GM18868 (cell line): ENCODE results near the gene ANAPC7.
"Not testable (repeated sequence)": the region's sequence is repeated elsewhere in the genome, so short reads cannot be mapped to it uniquely, and the experiment has no call there.

ENCODE experiments used
- ATAC-seq: cut with Tn5 transposase; IDR thresholded peaks from one replicate; pipeline ENCODE4 v1.9.1; 2021; ENCODE audit warnings: mild to moderate bottlenecking, moderate library complexity; ENCODE audit not compliant: unreplicated experiment

Gene ANAPC7, protein sequence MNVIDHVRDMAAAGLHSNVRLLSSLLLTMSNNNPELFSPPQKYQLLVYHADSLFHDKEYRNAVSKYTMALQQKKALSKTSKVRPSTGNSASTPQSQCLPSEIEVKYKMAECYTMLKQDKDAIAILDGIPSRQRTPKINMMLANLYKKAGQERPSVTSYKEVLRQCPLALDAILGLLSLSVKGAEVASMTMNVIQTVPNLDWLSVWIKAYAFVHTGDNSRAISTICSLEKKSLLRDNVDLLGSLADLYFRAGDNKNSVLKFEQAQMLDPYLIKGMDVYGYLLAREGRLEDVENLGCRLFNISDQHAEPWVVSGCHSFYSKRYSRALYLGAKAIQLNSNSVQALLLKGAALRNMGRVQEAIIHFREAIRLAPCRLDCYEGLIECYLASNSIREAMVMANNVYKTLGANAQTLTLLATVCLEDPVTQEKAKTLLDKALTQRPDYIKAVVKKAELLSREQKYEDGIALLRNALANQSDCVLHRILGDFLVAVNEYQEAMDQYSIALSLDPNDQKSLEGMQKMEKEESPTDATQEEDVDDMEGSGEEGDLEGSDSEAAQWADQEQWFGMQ

DNA sequence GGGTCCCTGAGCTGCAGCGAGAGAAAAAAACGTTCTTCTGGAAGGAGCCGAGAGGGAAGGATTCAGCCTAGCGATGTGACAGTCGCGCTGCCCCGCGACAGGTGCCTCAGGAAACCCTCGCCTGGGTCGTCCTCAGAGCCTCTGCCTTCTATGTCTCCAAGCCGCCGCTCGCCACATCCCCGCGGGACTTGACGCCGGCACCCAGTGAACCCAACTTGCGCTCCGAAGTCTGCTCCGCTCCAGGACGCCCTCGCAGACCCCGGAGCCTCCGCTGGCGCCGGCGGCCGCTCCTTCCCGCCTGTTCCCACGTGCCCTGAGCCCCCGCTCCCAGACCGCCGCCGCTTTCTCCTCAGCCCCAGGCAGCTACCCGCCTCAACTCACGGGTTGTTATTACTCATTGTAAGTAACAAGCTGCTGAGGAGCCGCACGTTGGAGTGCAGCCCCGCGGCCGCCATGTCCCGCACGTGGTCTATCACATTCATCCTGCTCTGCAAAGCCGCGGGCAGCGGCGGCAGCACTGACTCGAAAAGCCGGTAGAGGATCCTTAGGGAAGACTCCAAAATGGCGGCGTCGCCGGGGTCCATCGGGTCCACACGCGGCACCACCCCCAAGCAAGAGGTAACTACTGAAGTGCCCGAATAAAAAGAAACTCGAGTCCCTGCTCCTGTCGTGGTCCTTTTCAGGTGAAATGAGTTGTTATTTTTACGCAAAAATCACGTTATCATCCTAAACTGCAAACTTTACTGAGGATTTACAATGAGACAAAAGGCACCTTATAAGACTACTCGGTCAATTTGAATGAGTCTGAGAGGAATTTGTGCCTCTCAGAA lies at the start of gene ANAPC7:
Gene ANAPC7 (minus strand): TSS at position 563 of the 830 bp plus-strand sequence. CDS start 81 bp downstream, at position 482.
- ATAC-seq: peak; percentile 64

DNA sequence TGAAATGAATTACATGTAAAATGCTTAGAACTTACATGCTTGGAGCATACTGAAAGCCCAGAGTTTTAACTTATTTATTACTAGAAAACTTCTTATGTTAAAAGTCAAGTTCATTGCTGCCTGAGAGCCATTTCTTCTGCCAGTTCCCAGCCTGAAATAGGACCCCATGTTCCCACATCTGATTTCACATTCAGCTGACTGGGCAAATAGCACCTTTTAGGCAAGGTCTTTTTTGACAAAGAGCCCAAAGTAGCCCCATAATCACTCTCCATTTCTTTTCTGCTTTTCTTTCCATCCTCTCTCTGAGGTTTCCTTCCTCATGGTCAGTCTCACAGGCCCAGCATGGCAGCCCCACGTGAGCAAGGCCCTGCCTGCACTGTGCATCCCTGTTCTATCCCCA lies 47.8 kb upstream of the ANAPC7 start:
- ATAC-seq: no peak

DNA sequence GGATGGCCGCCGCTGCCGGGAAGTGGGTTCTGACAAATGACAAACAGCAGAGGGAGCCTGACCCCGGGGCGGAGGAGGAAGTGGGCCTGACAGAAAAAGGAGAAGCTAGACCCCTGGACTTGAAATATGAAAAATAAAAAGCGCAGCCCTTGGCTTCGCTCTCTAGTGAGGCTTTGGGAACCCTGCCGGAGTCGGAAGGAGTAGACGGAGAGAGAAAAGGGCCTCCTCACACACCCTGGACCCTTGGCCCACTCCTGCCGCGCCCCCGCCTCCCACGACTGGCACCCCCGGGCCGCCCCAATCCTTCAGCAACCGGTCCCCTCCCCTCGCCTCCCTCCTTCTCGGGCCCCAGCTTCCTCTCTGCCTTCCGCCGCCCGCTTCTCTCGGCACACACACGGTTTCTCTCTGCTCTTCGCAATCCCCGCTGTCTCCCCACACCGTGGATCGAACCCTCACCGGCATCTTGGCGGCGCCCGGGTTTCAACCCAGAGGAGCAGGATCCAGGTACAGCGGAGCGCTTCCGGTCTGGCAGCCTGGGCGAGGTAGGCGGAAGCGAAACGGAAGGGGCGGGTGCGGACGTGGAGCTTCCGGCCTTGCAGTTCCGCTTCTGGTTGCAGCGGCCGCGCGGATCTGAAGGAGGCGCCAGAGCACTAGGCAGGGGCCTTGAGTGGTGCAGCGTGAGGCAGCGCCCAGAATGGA lies 46.4 kb upstream of the ANAPC7 start, which contains the start of gene ARPC3:
Gene ARPC3 (minus strand): TSS at position 539 of the 699 bp plus-strand sequence. CDS start 77 bp downstream, at position 462.
- peak; percentile 94 for ATAC-seq

DNA sequence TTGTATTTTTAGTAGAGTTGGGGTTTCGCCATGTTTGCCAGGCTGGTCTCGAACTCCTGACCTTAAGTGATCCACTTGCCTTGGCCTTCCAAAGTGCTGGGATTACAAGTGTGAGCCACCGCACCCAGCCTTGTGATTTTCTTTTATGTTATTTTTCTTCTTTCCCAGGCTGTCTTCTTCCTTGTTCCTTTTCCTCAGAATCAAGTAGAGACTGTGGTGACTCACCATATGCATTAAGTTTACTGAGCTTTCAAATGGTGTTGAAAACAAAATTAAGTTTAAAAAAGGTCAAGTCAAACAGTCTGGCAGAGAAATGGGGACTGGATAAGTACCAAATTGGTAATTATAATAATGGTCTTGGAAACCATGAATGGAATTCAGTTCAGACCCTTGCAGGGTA lies 40.9 kb upstream of the ANAPC7 start:
- ATAC-seq: no peak

DNA sequence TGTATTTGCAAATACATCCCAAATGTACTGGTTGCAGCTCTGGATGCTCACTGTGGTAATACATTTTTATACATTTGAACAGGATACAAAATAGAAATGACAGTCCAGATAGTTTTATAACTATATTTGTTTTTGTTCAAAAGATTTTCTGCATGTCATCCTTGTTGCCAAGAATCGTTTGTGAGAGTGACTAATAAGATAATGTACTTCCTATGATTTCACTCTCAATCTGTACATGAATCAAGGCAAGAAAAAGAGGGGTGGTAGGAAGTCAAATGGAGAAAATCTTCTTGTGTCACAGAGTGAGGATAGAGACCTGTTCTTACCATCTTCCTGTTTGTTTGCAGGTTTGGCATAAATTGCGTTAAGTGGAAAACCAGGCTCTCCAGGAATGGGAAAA lies 32.7 kb upstream of the ANAPC7 start:
- no peak for ATAC-seq

DNA sequence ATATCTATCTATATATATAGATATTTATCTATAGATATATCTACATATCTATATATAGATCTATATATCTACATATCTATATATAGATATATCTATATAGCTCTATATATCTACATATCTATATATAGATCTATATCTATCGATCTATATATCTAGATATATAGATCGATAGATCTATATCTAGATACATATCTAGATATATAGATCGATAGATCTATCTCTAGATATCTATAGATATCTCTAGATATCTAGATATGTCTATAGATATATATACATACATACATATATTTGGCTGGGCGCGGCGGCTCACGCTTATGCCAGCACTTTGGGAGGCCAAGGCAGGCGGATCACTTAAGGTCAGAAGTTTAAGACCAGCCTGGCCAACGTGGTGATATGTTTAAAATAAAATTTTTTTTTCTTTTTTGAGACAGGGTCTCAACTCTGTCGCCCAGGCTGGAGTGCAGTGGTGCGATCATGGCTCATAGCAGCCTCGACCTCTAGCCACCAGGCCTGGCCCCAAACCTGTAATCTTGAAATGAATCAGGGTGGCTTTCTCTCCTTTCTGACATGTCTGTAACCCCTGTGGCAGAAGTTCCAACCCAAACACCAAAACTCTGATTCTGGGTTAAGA lies 28.6 kb upstream of the ANAPC7 start:
- no peak for ATAC-seq

DNA sequence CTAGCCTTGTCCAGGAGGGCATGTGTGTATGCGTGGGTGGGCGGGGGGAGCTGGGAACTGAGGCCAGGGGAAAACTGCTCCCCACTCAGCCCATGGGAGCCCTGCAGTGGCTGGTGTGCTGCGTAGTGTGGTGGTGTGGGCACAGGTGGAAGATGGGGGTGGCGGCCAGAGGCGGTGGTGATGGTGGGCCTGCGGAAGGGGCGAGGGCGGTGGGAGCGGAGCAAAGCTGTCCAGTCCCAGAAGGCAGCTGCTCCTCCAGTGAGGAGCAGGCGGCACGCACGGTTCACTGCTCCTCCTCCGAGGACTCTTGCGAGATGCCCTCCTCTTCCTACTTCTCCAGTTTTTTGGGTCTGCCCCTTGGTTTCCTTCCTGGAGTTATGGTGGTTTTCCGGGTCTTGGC lies 26.2 kb upstream of the ANAPC7 start:
- ATAC-seq: not testable (repeated sequence)

DNA sequence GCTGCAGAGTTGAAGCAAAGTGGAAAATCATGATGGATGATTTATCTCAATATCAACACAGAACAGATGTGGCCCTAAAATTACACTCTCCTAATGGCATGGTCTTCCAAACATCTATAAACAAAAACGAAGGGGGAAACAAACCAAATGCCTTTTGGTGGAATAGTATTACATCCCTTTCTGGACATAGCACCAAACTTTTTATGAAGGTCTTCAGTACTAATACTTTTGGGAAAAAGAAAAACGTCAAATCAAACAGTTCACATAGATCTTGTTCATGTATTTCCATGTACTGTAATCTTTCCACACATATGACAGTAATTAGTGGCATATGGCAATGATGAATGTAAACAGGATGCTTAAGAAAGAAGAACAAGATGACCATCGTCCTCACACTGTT lies 22.9 kb upstream of the ANAPC7 start:
- ATAC-seq: no peak

DNA sequence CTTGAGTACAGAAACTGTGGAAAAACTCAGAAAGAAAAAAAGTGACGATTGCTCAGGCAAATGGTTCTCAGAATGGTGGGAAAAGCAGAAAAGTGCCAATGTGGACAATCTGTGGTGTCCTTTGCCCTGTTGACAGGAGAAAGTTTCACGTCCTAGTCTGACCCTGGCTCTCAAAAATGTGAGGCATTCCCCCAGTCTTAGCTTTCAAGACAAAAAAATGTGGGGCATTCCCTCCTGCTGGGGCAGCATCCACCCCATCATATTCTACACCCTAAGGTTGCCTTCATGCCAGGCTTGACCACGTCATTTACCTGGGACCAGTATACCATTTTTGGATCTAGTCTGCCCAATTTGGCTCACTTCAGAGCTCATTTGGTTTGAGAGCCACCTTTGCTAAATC lies 20.7 kb upstream of the ANAPC7 start:
- no peak for ATAC-seq

DNA sequence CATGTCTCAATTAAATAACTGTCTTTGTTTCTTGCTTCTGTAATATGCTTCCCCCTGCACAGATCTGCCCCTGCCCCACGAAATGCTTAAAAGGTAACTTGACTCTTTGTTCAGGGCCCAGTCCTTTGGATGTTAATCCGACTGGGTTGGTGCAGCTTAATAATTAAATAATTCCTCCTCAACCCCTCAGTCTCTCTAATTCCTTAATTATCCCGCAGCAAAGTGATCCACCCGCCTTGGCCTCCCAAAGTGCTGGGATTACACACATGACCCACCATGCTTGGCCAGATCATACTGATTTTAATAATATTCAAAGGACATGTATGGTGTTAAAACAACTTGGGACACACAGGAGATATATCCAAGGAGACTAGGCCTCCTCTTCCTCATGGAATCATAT lies 18.2 kb upstream of the ANAPC7 start:
- no peak for ATAC-seq

DNA sequence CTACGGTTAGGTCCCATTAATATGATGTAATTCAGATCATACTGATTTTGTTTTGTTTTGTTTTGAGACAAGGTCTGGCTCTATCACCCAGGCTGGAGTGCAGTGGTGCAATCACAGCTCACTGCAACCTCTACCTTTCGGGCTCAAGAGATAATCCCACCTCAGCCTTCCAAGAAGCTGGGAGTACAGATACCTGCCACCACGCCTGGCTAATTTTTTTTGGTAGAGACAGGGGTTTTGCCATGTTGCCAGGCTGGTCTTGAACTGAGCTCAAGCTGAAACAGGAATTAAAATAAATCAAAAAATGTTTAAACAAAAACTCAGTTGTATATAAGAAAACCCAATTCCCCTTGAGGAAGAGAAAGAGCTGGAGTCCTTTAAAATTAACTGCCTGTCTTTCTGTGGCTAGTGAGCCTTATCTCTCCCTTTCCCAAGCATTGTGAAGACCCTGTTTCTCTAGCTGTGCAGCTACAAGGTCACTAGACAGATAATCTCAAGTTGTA lies 17.7 kb upstream of the ANAPC7 start:
- ATAC-seq: no peak

DNA sequence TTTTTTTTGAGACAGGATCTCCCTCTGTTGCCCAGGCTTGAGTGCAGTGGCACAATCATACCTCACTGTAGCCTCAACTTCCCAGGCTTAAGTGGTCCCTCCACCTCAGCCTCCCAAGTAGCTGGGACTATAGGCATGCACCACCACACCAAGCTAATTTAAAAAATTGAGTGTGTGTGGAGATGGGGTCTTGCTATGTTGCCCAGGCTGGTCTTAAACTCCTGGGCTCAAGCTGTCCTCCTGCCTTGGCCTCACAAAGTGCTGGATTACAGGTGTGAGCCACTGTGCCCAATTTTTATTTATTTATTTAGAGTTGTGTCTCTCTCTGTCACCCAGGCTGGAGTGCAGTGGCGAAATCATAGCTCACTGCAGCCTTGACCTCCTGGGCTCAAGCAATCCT lies 17.1 kb upstream of the ANAPC7 start:
- not testable (repeated sequence) for ATAC-seq

DNA sequence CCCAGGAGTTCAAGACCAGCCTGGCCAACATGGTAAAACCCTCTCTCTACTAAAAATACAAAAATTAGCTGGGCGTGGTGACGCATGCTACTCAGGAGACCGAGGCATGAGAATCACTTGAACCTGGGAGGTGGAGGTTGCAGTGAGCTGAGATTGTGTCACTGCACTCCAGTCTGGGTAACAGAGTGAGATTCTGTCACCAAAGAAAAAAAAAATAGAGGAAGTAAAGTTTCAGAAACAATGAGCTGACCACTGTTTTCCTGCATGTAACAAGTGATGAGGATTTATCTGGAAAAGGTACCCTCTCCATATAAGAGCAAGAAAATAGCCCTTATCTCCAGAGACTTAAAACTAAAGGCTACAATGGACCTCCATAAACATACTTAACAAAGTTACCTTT lies 13.6 kb upstream of the ANAPC7 start:
- not testable (repeated sequence) for ATAC-seq

DNA sequence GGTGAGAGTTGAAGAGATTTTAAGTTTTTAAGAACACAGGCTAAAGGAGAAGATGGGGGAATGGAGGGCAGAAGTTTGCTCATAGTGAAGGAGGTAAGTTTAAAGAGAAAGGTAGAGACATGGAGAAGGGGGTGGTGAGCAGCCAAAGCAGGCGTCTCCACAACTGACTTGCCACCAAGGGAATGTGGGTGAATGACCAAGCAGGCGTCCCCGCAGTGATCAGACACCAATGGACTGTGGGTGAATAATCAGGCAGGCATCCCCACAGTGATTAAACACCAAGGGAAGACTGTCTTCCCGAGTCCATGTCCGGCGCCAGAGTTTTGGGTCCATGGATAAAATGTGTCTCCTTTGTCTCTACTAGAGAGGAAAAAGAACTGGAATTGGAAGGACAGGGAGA lies 6.6 kb upstream of the ANAPC7 start:
- not testable (repeated sequence) for ATAC-seq

DNA sequence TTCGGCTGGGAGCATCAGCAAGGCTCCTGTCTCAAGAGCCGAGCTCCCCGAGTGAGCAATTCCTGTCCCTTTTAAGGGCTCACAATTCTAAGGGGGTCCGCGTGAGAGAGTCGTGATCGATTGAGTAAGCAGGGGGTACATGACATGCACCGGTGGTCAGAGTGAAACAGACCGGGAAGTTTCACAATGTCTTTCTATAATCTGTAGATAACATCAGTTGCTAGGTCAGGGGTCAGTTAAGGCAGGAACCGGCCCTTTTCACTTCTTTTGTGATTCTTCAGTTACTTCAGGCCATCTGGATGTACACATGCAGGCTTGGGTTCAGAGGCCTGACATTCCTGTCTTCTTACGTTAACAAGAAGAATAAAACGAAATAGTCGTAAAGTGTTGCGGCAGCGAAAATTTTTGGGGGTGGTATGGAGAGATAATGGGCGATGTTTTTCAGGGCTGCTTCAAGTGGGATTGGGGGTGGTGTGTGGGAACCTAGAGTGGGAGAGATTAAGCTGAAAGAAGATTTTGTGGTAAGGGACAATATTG lies 1.7 kb upstream of the ANAPC7 start:
- ATAC-seq: not testable (repeated sequence)

DNA sequence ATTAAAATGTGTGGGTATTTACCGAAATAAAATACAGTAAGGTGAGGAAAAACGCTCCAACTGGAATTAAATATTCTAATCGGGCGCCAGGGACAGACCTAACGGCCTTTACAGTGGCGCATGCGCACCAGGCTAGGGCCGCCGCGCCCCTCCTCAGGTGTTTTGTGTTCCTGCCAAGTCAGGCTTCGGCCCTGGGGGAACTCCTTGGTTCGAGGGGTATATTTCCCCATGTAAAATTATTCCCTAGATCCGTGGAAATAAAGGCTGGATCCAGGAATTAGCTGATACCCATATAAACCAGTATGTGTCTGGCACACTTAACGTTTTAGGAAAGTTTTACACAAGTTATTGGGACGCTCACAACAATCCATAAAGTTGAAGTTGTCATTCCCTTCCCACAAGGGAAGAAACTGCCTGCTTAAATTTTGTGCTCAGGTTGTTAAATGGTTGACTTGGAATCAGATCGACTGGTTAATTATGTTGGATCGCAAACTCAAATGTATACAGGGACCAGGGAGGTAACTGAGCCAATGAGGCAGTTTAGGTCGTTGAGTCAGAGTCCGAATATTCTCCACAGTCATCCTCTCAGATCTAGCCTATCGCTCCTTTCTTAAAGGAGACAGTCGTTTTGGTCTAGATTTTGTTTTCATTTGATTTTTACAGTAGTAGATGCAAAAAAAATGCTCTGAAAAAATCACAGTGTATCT lies 621 bp upstream of the ANAPC7 start:
- no peak for ATAC-seq

DNA sequence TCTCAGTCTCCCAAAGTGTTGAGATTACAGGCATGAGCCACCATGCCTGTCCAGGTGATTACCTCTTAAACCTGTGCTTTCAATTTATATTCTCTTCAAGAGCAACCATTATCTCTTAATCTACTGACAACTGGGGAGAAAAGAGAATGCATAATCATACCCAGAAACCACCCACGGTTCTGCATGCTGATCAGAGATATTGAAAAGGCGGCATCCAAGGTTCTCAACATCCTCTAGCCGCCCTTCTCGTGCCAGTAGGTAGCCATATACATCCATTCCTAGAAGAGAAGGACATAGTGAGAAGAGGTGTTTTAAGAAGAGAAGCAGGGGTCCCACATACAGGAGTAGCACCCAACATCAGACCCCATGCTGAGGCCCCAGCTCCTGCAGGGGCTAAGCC lies 20.8 kb downstream of the ANAPC7 start:
- no peak for ATAC-seq

DNA sequence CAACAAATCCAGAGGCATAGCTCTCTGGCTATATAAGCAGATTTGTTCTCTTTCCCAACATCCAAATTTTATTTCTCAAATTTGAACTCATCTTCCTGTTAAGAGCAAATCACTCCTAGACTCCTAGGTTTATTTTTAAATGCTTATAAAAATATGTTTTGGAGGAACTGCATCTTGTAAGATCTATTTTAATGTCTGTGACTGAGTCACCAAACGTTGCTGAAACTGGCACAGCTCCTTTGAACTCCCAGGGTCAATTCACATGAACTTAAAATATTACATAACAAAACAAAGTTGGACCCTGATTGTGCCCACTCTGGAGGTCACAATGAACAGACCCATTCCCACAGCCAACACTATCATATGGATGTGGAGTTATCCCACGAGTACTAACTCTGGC lies 23.9 kb downstream of the ANAPC7 start:
- no peak for ATAC-seq

DNA sequence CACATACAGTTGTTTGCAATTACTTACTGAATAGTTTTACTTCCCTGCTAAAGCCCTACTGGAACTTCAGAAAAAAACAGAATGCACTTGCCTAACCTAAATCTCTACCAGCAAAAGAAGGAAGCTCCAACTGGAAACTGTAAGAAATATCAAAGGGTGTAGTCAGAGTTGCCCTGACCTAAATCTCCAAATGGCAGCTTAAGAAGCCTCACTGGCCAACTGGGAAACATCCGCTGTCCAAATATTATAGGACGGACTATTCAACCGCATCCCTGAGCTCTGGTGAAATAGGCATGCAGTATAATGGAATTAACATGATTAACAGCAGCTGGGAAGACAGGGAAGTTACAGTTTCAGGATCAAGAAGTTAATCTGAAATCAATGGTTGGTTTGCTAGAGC lies 24.3 kb downstream of the ANAPC7 start:
- no peak for ATAC-seq
